B cell (primary cell): ENCODE data around the gene ACADS.

Source experiments
- CTCF ChIP-seq: fragments of 200-600 bp; IDR thresholded peaks from one replicate; pipeline ENCODE4 v1.8.0; 2022; ENCODE audit warnings: antibody characterized with exemption, mild to moderate bottlenecking
- EZH2 ChIP-seq: IDR thresholded peaks from 2 replicates; pipeline ENCODE4 v1.6.1; 2012; ENCODE audit warnings: borderline replicate concordance, low read depth, mild to moderate bottlenecking, moderate library complexity, low read length; ENCODE audit not compliant: insufficient read depth, poor library complexity, severe bottlenecking

- TF ChIP-seq CTCF (no peak), EZH2 (no peak)
Observed at GRCh38 chr12:120735181-120735580, 9.6 kb downstream of the ACADS start.
